NB4 (cell line): ENCODE results near the gene CHD9NB.
"Not testable (repeated sequence)": the region's sequence is repeated elsewhere in the genome, so short reads cannot be mapped to it uniquely, and the experiment has no call there.

Experiments used
- CTCF ChIP-seq: IDR thresholded peaks from one replicate; pipeline ENCODE4 v1.5.1; 2012; ENCODE audit warnings: low read depth, low read length
- MAX ChIP-seq: IDR thresholded peaks from 2 replicates; pipeline ENCODE4 v1.6.1; 2011; ENCODE audit warnings: low read depth, low read length
- MYC ChIP-seq: IDR thresholded peaks from 2 replicates; pipeline ENCODE4 v1.6.1; 2011; ENCODE audit warnings: low read depth, low read length
- POLR2A ChIP-seq: IDR thresholded peaks from 2 replicates; pipeline ENCODE4 v1.6.1; 2011; ENCODE audit warnings: mild to moderate bottlenecking; ENCODE audit not compliant: insufficient read length; ENCODE audit errors: extremely low read depth

DNA sequence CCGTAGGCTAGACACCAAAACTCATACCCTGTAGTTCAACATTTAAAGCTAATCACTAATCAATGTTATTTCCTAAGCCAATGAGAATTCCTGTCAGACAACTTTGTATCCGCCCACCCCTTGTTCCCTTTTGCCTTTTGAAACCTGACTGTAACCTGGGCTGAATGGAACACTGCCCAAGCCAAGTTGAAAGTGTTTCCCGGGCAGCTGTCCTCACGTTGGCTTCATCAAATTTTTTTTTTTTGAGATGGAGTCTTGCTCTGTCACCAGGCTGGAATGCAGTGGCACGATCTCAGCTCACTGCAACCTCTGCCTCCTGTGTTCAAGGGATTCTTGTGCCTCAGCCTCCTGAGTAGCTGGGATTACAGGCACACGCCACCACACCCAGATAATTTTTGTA lies 16.0 kb downstream of the CHD9NB start:
- TF ChIP-seq POLR2A, CTCF, MAX, MYC: not testable (repeated sequence)
